GM19328 (cell line): ENCODE measurements around the gene DSC1.

Source experiments
- ATAC-seq: cut with Tn5 transposase; IDR thresholded peaks from one replicate; pipeline ENCODE4 v1.9.1; 2021; ENCODE audit warnings: mild to moderate bottlenecking, moderate library complexity; ENCODE audit not compliant: unreplicated experiment

Gene DSC1

DNA sequence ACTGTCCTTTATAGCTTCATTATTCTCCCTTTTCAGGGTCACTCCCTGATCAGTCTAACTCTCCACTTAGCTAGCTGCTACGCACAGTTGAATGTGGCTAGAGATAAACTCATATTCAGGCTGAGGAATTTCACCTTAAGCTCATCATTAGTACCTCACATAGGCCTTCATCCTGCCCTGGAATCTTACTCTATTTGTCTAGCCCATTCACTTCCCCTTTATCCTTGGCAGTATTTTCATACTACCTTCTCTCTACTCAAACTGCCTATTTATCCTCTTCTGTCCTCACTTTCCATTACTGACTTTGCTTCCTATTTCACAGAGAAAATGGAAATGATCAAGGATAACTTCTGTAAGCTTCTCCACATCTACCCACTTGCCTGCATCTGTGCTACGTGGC lies 49.9 kb downstream of the DSC1 start:
- ATAC-seq: no peak

GRCh38 chr18:31105733-31106132 lies 56.9 kb downstream of the DSC1 start:
- ATAC-seq: no peak

DNA sequence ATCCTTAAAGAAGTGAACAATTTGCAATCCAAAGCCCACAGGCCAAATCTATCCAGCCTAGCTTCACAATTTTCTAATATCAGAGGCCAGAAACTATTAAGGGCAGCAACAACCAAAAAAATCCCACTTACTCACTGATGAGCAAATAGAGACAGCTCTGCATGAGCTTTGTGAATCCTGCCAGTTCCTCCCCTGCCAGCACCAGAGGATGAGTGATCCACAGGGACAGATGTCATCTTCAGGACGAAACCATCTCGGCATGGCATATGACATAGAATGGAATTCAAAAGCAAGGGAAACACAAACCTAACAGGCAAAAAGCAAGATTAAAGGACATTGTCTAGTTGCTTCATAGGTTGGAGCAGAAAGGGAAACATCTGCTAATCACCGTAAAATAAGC lies 58.2 kb downstream of the DSC1 start:
- ATAC-seq: no peak

DNA sequence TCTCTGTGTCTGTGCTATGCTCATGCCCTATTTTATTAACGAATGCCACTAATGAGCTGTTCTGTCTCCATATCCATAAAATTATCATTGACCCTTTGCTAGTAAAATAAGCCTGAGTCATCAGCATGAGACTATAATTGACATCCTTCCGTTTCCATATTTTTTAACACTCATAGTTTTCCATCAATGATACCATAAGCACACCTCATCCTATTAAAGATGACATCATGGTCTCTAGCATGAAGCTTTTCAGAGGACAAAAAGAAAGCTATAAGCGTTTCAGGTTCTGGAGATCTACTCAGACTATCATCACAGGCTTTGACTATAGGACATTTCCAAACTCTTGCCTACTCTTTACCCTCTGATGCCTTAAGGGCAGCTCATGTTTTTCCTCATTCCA lies 59.2 kb downstream of the DSC1 start:
- no peak for ATAC-seq

DNA sequence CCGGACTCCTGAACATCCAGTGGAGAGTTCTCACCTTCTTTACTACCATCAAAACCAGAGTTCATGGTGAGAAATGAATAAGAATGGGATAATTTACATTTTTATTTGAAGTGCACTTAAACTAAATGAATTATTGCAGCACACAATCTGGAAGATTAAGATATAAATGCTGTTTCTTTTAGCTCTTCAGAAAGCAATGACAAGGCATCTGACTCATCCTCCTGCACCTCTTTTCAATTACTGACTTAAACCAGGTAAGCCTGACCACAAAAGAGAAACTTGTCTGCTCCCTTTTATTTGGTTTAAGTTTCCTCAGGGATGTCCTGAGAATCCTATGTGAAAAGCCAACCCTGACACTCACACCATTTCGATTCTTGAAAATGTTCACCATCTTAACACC lies 59.7 kb downstream of the DSC1 start:
- no peak for ATAC-seq

GRCh38 chr18:31102025-31102684 lies 60.5 kb downstream of the DSC1 start, which contains the start of gene DSC2:
DSC2 (minus strand) TSS chr18:31102421; CDS start chr18:31101971, 450 bp downstream.
- ATAC-seq: no peak

- ATAC-seq: no peak
Measured at GRCh38 chr18:31101183-31102024, 61.3 kb downstream of the DSC1 start.

- no peak for ATAC-seq
Measured at GRCh38 chr18:31100436-31101182, 62.0 kb downstream of the DSC1 start.

- ATAC-seq: no peak
Measured at GRCh38 chr18:31099450-31100230, 63.0 kb downstream of the DSC1 start.

- ATAC-seq: no peak
Measured at GRCh38 chr18:31098878-31099277, 63.8 kb downstream of the DSC1 start.

DNA sequence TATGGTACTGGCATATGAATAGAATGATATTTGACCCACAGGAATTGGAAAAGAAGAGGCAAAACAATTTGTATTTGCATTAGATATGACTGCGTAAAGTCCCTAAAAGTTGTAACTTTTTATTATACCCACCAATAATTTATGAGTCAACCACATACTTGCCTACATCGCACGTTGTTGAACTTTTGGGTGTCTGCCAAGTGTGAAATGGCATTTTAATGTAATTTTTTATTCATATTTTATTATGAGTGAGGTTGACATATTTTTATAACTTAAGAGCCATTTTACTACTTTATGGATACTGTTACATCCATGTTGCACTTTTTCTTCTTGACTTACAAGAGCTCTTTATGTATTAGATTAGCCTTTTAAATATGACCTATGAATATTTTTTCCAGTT lies 65.0 kb downstream of the DSC1 start:
- no peak for ATAC-seq

DNA sequence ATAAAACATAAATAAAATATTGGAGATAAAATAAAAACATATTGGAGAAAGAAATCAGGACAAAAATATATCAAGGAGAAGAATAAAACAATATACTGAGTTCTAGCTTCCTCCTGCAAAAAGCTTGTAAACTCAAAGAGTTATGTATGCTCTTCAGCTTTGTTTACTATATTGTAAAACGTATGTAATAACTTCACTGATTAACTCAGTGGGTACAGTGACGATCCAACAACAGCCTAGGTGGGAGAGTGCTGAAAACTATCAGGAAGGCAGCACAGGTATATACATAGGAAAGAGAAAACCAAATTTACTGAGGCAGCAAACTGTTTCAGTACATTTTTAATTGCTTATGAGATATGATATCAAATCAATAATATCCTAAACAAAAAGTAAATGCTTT lies 68.8 kb downstream of the DSC1 start:
- ATAC-seq: no peak

DNA sequence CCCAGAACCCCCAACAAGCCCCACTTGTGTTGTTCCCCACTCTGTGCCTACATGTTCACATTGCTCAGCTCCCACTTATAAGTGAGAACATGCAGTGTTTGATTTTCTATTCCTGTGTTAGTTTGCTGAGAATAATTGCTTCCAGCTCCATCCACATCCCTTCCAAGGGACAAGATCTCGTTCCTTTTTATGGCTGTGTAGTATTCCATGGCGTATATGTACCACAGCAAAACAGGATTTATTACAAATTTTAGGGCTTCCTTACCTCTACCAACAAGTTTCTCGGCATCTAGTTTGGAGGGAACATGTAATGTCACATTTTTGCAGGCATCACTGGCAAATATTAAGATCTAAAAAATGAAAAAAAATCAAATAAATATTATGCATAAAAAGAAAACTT lies 69.4 kb downstream of the DSC1 start:
- ATAC-seq: no peak

DNA sequence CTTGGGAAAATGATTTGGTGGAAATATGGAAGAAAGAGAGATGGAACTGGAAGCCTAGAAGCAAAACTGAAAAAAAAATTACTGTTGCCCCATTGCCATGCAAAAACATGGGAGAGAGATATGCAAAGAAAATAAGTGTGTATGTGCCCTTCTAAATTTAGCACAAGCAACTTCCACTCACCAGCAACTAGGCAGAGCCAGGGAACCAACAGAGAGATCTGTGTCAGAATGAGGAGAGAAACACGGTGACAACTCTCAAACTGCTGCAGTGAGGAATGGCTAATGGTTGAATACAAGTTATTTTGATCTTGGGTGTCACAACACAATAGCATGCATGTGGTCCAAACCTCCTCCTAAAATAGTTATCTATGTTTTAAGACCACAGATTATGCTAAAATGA lies 71.3 kb downstream of the DSC1 start:
- ATAC-seq: no peak

DNA sequence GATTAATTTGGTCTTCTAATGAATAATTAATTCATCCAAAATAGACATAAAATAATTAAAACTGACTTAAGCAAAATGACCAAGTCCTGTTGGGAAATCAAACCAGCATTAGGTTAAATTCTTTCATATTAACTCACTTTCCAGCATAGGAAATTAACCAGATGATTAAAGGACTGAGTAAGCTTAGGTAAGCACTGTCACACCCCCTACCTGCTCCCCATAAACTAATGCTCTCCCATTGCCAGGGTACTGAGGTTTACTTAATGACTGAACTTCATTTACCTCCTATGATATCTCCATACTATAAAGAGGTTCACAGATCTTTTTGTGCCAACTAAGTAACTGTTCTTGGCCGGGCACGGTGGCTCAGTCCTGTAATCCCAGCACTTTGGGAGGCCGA lies 74.1 kb downstream of the DSC1 start:
- ATAC-seq: no peak

- no peak for ATAC-seq
Measured at GRCh38 chr18:31079973-31080372, 82.7 kb downstream of the DSC1 start.
